ENCODE measurements around the gene CCSER2. TPM values are rescaled to one million over a fixed set of nuclear protein-coding genes. Genes with fewer than 3 reads are reported as not detected.

The CCSER2 gene
- total and polyA plus RNA-seq, 12 donors, result 8.3 to 63.9 (median 38.1) TPM

GRCh38 chr10:84334811-84335210 lies 6.4 kb downstream of the CCSER2 start:
- TF ChIP-seq POLR2A (IDR thresholded peaks at IDR 0.05), result no peak
- TF ChIP-seq CTCF (IDR thresholded peaks at IDR 0.05), result no peak
- DNase-seq, result no peak
- Histone ChIP-seq H3K27ac (no peak overlapping the region), H3K4me1 (replicated peaks in 1 of 2) (peaks cover 0 to 50% of the 10 kb centered on the region in 2 donors), H3K36me3 (replicated peaks in 1 of 2) (no peaks in the 10 kb centered on the region), H3K9me3 (replicated peaks in 1 of 3) (no peaks in the 10 kb centered on the region), H3K4me3 (no peak overlapping the region), H3K27me3 (no peaks in the 10 kb centered on the region)
- WGBS, 4 donors, result 86 to 91% (median 88%) methylated on average over 2 of the region's 2 CpGs
- intact Hi-C loops (cut with DNase I), result no loop called here

- H3K36me3 ChIP-seq (replicated peaks in 1 of 2), result no peaks in the 10 kb centered on the region
- H3K9me3 ChIP-seq (replicated peaks in 1 of 3), result no peaks in the 10 kb centered on the region
- 43 to 57% (median 49%) methylated on average over 3 of the region's 3 CpGs for WGBS, 4 donors
- no peak for TF ChIP-seq POLR2A (IDR thresholded peaks at IDR 0.05)
- TF ChIP-seq CTCF (IDR thresholded peaks at IDR 0.05), result no peak
- no peaks in the 10 kb centered on the region for H3K27me3 ChIP-seq
- H3K27ac ChIP-seq, result peak overlapping the region in 1 of 5 donors; percentile 64
- peak in 3 of 7 donors; percentile 25 to 62 (median 31) for DNase-seq
- no peak overlapping the region for H3K4me3 ChIP-seq
- intact Hi-C loops (cut with DNase I), result no loop called here
- peaks cover 0 to 44% of the 10 kb centered on the region in 2 donors for H3K4me1 ChIP-seq (replicated peaks in 1 of 2)
These were observed 7.1 kb downstream of the CCSER2 start for GRCh38 chr10:84335516-84335915.

- 92 to 98% (median 93%) methylated on average over 5 of the region's 5 CpGs for WGBS, 4 donors
- Histone ChIP-seq H3K36me3 (replicated peaks in 1 of 2) (no peaks in the 10 kb centered on the region), H3K4me3 (no peak overlapping the region), H3K9me3 (replicated peaks in 1 of 3) (no peaks in the 10 kb centered on the region), H3K27me3 (no peaks in the 10 kb centered on the region), H3K4me1 (replicated peaks in 1 of 2) (peaks cover 0 to 34% of the 10 kb centered on the region in 2 donors), H3K27ac (peak overlapping the region in 2 of 5 donors; percentile 36 to 64)
- TF ChIP-seq CTCF (IDR thresholded peaks at IDR 0.05) (no peak), POLR2A (IDR thresholded peaks at IDR 0.05) (no peak)
- intact Hi-C loops (cut with DNase I), result no loop called here
- DNase-seq, result no peak
These were observed 8.2 kb downstream of the CCSER2 start for GRCh38 chr10:84336406-84337090.

- WGBS, 4 donors, result 45 to 52% (median 50%) methylated on average over 3 of the region's 3 CpGs
- TF ChIP-seq POLR2A (IDR thresholded peaks at IDR 0.05), result peak in 1 of 2 donors; percentile 27
- no peak for TF ChIP-seq CTCF (IDR thresholded peaks at IDR 0.05)
- DNase-seq, result peak in 2 of 7 donors; percentile 21 to 25
- Histone ChIP-seq H3K36me3 (replicated peaks in 1 of 2) (no peaks in the 10 kb centered on the region), H3K4me3 (no peak overlapping the region), H3K9me3 (replicated peaks in 1 of 3) (no peaks in the 10 kb centered on the region), H3K27ac (peak overlapping the region in 2 of 5 donors; percentile 36 to 64), H3K27me3 (no peaks in the 10 kb centered on the region), H3K4me1 (replicated peaks in 1 of 2) (peaks cover 0 to 33% of the 10 kb centered on the region in 2 donors)
- intact Hi-C loops (cut with DNase I), result no loop called here
These were observed 8.8 kb downstream of the CCSER2 start for GRCh38 chr10:84337199-84337598.

Measured in adrenal gland (tissue), 12 donors.